Stimulated activated CD8-positive, alpha-beta memory T cell treated with anti-CD3 and anti-CD28 coated beads, Interleukin-15, amount 100 ng/mL, for 48 hours (primary cell): Measurements from ENCODE around the gene PM20D1.
"Not testable (repeated sequence)": the region's sequence is repeated elsewhere in the genome, so short reads cannot be mapped to it uniquely, and the experiment has no call there.

ENCODE experiments used
- DNase-seq, 2 donors: peaks; one replicate each; pipeline ENCODE4 v3.0.0-alpha.2; 2020; ENCODE audit warnings: low read depth in 2 of 2

The PM20D1 gene

GRCh38 chr1:205840146-205840923 is 9.6 kb downstream of the PM20D1 start:
- DNase-seq, result no peak

GRCh38 chr1:205837382-205837970 is 12.5 kb downstream of the PM20D1 start:
- no peak for DNase-seq

- no peak for DNase-seq
Measured at GRCh38 chr1:205834751-205835150, 15.2 kb downstream of the PM20D1 start.

GRCh38 chr1:205832326-205832751 is 17.6 kb downstream of the PM20D1 start:
- no peak for DNase-seq

GRCh38 chr1:205827623-205828022 is 22.3 kb downstream of the PM20D1 start:
- no peak for DNase-seq

GRCh38 chr1:205826995-205827394 is 22.9 kb downstream of the PM20D1 start:
- no peak for DNase-seq

- DNase-seq, result no peak
Measured at GRCh38 chr1:205826016-205826806, 23.7 kb downstream of the PM20D1 start.

GRCh38 chr1:205824180-205824579 is 25.8 kb downstream of the PM20D1 start:
- DNase-seq, result no peak

GRCh38 chr1:205823260-205823659 is 26.7 kb downstream of the PM20D1 start:
- not testable (repeated sequence) for DNase-seq

- no peak for DNase-seq
Measured at GRCh38 chr1:205822397-205822796, 27.5 kb downstream of the PM20D1 start.

- DNase-seq, result no peak
Measured at GRCh38 chr1:205817988-205818387, 31.9 kb downstream of the PM20D1 start.

GRCh38 chr1:205817364-205817763 is 32.6 kb downstream of the PM20D1 start:
- DNase-seq, result no peak

- DNase-seq, result no peak
Measured at GRCh38 chr1:205813755-205814058, 36.2 kb downstream of the PM20D1 start.

- peak; percentile 78 to 85 for DNase-seq
Measured at GRCh38 chr1:205812878-205813754, 36.8 kb downstream of the PM20D1 start, which contains the start of gene SLC41A1. SLC41A1 (minus strand) TSS chr1:205813198; CDS start chr1:205810441, 2,757 bp downstream.

- DNase-seq, result no peak
Measured at GRCh38 chr1:205812271-205812877, 37.6 kb downstream of the PM20D1 start.

- DNase-seq, result no peak
Measured at GRCh38 chr1:205811660-205812059, 38.3 kb downstream of the PM20D1 start.

GRCh38 chr1:205810448-205811157 is 39.3 kb downstream of the PM20D1 start:
- DNase-seq, result no peak

- no peak for DNase-seq
Measured at GRCh38 chr1:205809942-205810345, 40.0 kb downstream of the PM20D1 start.

GRCh38 chr1:205809469-205809868 is 40.5 kb downstream of the PM20D1 start:
- DNase-seq, result no peak

- peak; percentile 39 to 49 for DNase-seq
Measured at GRCh38 chr1:205805082-205805711, 44.7 kb downstream of the PM20D1 start.
